NT2/D1 (cell line): Measurements from ENCODE around the gene RNF168.

Source experiments
- DNase-seq: peaks from one replicate; pipeline ENCODE4 v3.0.0-alpha.2; 2011; ENCODE audit warnings: low read depth, low spot score
- H3K27me3 ChIP-seq: 2 replicates; pipeline ENCODE4 v1.6.0; 2011; ENCODE audit warnings: mild to moderate bottlenecking; ENCODE audit not compliant: insufficient read length, insufficient read depth
- H3K36me3 ChIP-seq: 2 replicates; pipeline ENCODE4 v1.6.1; 2011; ENCODE audit warnings: mild to moderate bottlenecking, low read length, mixed read lengths; ENCODE audit not compliant: insufficient read depth, insufficient read length
- H3K4me1 ChIP-seq: 2 replicates; pipeline ENCODE4 v1.5.1; 2011; ENCODE audit not compliant: insufficient read depth, insufficient read length
- H3K4me3 ChIP-seq: 2 replicates; pipeline ENCODE4 v1.5.1; 2011; ENCODE audit warnings: low read depth; ENCODE audit not compliant: insufficient read length
- H3K9ac ChIP-seq: 2 replicates; pipeline ENCODE4 v1.6.0; 2011; ENCODE audit warnings: low read depth; ENCODE audit not compliant: insufficient read length
- H3K9me3 ChIP-seq: 2 replicates; pipeline ENCODE4 v1.5.1; 2011; ENCODE audit warnings: mild to moderate bottlenecking, low read length; ENCODE audit not compliant: insufficient read depth
- SUZ12 ChIP-seq: IDR thresholded peaks from 2 replicates; pipeline ENCODE4 v1.6.1; 2011; ENCODE audit not compliant: insufficient read length, insufficient read depth; ENCODE audit errors: extremely low read depth
- YY1 ChIP-seq: IDR thresholded peaks from 2 replicates; pipeline ENCODE4 v1.6.1; 2011; ENCODE audit not compliant: insufficient read length, insufficient read depth
- ZNF274 ChIP-seq: IDR thresholded peaks from 2 replicates; pipeline ENCODE4 v1.6.1; 2011; ENCODE audit warnings: mild to moderate bottlenecking, low read depth, low read length

Gene RNF168

DNA sequence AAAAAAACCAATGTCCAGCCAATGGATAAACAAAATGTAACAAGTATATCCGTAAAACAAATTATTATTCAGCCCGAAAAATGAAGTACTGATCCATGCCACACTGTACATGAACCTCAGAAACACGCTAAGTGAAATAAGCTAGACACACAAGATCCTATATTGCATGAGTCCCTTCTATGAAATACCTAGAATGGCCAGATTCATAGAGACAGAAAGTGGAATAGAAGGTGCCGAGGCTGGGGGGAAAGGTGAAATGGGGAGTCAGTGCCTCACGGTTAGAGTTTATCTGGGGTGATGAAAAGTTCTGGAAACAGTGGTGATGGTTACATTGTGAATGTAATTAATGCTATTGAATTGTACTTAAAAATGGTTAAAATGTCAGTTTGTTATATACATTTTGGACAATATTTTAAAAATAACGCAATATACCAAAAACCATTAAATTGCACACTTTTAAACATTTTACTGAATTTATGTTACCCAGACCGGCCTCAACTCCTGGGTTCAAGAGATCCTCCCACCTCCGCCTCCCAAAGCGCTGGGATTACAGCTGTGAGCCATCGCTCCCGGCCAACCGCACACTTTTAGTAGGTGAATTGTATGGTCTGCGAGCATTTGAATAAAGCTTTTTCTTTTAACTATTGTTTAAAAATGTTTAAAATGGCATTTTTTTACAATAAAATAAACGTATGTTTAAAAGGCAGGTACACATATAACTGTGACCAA is 2.1 kb downstream of the RNF168 start:
- Histone ChIP-seq H3K9me3 (0 out of 2 replicates have a peak, but pooled peaks cover under 1% of the 10 kb centered on the region), H3K4me3 (peak overlapping the region; percentile 99), H3K27me3 (no peaks in the 10 kb centered on the region), H3K9ac (peak overlapping the region; percentile 94), H3K4me1 (peaks cover 2% of the 10 kb centered on the region), H3K36me3 (peaks cover 28% of the 10 kb centered on the region)
- DNase-seq = no peak
- TF ChIP-seq ZNF274 (no peak), YY1 (no peak), SUZ12 (no peak)

GRCh38 chr3:196499807-196500524 is 3.6 kb downstream of the RNF168 start:
- peaks cover 37% of the 10 kb centered on the region for H3K36me3 ChIP-seq
- peak overlapping the region; percentile 88 for H3K9ac ChIP-seq
- H3K27me3 ChIP-seq = no peaks in the 10 kb centered on the region
- no peak for DNase-seq
- H3K4me3 ChIP-seq = peak overlapping the region; percentile 68
- TF ChIP-seq ZNF274 (no peak), YY1 (no peak), SUZ12 (no peak)
- H3K4me1 ChIP-seq = peaks cover 2% of the 10 kb centered on the region
- H3K9me3 ChIP-seq = no peaks in the 10 kb centered on the region

- Histone ChIP-seq H3K36me3 (peaks cover 45% of the 10 kb centered on the region), H3K9ac (no peak overlapping the region), H3K4me1 (peaks cover 2% of the 10 kb centered on the region), H3K4me3 (no peak overlapping the region), H3K27me3 (no peaks in the 10 kb centered on the region), H3K9me3 (no peaks in the 10 kb centered on the region)
- no peak for DNase-seq
- TF ChIP-seq YY1 (no peak), ZNF274 (no peak), SUZ12 (no peak)
These were observed 4.5 kb downstream of the RNF168 start for GRCh38 chr3:196499061-196499460.

DNA sequence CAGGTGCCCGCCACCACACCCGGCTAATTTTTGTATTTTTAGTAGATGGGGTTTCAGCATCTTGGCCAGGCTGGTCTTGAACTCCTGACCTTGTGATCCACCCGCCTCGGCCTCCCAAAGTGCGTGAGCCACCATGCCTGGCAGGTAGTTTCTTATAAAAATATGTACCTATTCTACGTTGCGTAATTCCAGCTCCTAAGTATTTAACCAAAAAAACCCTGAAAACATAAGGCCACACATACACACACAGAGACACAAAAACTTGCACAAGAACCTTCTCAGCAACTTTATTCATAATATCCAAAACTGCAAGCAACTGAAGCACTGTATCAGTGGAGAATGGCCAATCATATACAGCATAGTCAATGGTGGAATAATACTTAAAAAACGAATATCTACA is 5.3 kb downstream of the RNF168 start:
- Histone ChIP-seq H3K9me3 (no peaks in the 10 kb centered on the region), H3K27me3 (no peaks in the 10 kb centered on the region), H3K4me1 (peaks cover 2% of the 10 kb centered on the region), H3K36me3 (peaks cover 48% of the 10 kb centered on the region), H3K4me3 (no peak overlapping the region), H3K9ac (no peak overlapping the region)
- TF ChIP-seq SUZ12 = no peak
- no peak for TF ChIP-seq YY1
- TF ChIP-seq ZNF274 = no peak
- no peak for DNase-seq

DNA sequence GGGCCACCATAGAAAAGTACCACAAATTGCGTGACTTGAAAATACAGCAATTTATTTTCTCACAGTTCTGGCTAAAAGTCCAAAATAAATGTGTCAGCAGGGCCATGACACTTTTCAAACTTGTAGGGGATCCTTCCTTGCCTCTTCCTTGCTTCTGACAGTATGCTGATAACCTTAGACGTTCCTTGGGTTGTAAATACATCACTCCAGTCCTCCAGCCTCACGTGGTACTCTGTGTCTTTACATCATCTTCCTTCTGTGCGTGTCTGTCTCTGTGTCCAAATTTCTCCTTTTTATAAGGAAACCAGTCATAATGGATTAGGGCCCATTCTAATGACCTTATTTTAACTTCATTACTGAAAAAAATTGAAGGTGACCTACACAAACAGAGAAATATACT is 7.4 kb downstream of the RNF168 start:
- DNase-seq = no peak
- Histone ChIP-seq H3K27me3 (no peaks in the 10 kb centered on the region), H3K4me3 (no peak overlapping the region), H3K9ac (no peak overlapping the region), H3K36me3 (peaks cover 52% of the 10 kb centered on the region), H3K9me3 (no peaks in the 10 kb centered on the region), H3K4me1 (peaks cover 2% of the 10 kb centered on the region)
- TF ChIP-seq ZNF274 (no peak), SUZ12 (no peak), YY1 (no peak)

DNA sequence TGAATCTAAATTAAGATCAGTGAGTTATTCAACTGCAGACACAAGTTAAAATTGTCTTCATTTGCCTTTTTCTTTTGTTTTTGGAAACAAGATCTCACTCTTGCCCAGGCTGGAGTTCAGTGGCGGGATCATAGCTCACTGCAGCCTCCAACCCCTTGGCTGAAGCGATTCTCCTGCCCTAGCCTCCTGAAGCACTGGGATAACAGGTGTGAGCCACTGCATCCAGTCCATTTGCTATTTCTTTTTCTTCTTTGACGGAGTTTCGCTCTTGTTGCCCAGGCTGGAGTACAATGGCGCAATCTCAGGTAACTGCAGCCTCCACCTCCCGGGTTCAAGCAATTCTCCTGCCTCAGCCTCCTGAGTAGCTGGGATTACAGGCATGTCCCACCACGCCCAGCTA is 10.3 kb downstream of the RNF168 start:
- TF ChIP-seq ZNF274 (no peak), SUZ12 (no peak), YY1 (no peak)
- H3K9ac ChIP-seq = no peak overlapping the region
- no peak overlapping the region for H3K4me3 ChIP-seq
- no peaks in the 10 kb centered on the region for H3K4me1 ChIP-seq
- no peaks in the 10 kb centered on the region for H3K27me3 ChIP-seq
- no peaks in the 10 kb centered on the region for H3K9me3 ChIP-seq
- DNase-seq = no peak
- H3K36me3 ChIP-seq = peaks cover 36% of the 10 kb centered on the region

DNA sequence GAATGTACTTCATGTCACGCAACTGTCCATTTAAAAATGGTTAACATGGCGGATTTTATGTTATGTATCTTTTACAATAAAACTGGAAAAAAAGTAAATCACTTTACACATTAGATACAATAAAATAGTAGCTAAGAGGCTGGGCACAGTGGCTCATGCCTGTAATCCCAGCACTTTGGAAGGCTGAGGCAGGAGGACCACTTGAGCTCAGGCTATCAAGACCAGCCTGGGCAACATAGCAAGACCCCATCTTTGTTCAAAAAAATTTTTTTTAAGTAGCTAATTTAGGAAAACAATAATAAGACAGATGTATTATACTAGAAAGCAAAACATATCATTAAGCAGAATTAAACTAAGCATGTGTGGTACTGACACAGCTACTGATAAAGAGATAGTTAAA is 11.5 kb downstream of the RNF168 start:
- H3K27me3 ChIP-seq = no peaks in the 10 kb centered on the region
- TF ChIP-seq SUZ12 (no peak), YY1 (no peak), ZNF274 (no peak)
- no peaks in the 10 kb centered on the region for H3K9me3 ChIP-seq
- no peak overlapping the region for H3K9ac ChIP-seq
- no peak for DNase-seq
- H3K4me1 ChIP-seq = no peaks in the 10 kb centered on the region
- peaks cover 38% of the 10 kb centered on the region for H3K36me3 ChIP-seq
- no peak overlapping the region for H3K4me3 ChIP-seq
